Stimulated activated CD8-positive, alpha-beta memory T cell treated with anti-CD3 and anti-CD28 coated beads, Interleukin-4, amount 100 ng/mL, for 1 hour (primary cell): ENCODE data around the gene ARRDC2.

Source experiments
- DNase-seq, 2 donors: peaks; one replicate each; pipeline ENCODE4 v3.0.0-alpha.2; 2020; ENCODE audit warnings: low read depth in 2 of 2, low spot score in 1 of 2

Gene ARRDC2

GRCh38 chr19:18057557-18057956, 49.6 kb downstream of the ARRDC2 start:
- DNase-seq = no peak

DNA sequence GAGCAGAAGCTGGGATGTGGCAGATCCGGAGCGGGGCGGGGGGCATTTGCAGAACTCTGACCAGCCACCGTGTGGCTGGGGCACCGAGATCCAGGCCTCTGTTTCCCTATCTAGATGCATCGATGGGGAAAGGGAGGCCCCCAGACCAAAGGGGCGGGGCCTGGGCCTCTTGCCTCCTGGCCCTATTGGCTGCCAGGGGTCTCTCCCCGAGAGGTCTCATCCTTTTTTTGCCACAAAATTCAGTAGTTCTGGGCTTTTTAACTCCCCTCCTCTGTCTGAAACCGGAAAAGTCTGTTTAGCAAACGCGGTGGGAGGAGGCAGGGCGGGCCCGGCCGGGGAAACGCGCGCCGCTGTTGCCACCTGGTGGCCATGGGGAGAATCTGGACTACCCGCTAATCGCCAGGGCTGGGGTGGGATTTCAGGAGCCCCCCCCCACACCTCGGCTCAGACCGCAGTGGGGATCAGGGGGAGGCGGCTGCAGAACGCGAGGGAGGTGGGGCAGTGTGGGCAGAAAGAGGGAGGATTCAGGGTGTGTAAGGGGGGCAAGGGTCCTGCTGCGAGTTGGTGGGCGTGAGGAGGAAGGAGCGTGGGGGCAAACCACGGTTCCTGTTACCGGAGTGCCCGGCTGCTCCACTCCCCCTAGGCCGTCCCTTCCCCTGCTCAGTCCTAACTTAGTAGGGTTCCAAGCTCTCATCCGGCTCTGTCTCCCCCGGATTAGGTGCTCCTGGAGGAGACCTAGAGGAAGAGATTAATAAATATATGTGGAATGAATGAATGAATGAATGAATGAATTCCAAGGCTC, 50.4 kb downstream of the ARRDC2 start:
- peak; percentile 62 to 71 for DNase-seq

DNA sequence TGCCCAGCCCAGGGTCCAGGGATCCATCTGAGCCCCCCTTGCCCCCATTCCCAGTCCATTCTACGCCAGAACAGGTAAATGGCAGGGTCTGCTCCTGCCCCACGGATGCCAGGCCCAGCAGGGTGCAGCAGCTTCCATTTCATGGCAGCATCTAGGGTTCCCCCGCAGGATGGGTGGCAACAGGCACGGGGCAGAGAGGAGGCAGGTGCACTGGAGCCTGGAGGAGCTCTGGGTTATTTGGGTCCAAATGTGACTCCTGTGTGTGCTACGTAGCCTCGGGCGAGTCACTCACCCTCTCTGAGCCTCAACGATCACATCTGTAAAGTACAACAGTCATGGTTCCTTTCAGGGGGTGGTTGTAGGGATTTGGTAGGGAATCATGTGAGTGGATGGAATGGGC, 51.3 kb downstream of the ARRDC2 start:
- no peak for DNase-seq

DNA sequence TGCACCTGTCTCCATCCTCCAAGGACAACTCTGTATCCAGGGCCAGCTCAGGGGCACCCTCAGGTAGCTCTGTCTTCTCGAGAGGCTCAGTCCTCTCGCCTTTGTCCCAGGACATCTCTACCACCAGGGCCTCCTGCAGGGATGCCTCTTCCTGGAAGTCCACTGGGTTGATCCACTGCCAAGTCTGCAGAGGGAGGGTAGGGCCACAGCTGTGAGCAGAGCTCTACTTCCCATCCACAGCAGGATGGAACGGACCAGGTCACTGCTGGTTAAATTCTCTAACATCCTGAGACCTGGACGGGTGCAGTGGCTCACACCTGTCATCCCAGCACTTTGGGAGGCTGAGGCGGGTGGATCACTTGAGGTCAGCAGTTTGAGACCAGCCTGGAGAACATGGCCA, 51.9 kb downstream of the ARRDC2 start:
- DNase-seq = no peak

- no peak for DNase-seq
Measured at GRCh38 chr19:18060472-18060871, 52.5 kb downstream of the ARRDC2 start.

- DNase-seq = no peak
Measured at GRCh38 chr19:18062028-18062427, 54.1 kb downstream of the ARRDC2 start.

DNA sequence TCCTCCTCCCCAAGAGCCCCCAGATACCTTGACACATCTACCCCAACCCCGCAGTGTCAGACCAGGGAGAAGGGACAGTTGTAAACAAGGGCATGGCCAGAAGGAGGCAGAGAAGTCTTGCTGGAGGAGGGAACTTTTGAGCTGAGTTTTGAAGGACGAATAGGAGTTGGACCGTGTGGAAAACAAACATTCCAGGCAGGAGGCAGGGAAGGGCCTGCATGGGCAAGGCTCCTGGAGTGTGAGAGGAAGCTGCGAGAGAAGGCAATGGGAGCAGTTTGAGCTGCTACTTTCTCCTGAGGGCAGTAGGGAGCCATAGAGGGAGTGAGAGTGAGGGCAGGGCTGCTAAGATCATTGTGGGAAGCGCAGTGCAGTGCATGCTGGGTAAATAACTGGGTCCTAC, 55.5 kb downstream of the ARRDC2 start:
- no peak for DNase-seq
